Esophagus muscularis mucosa (tissue), 4 donors: ENCODE data around the gene IGF1R.

ENCODE experiments used
- EP300 ChIP-seq: sonication (generic); formaldehyde crosslinking; IDR thresholded peaks from one replicate; pipeline ENCODE4 v1.6.1; 2017; ENCODE audit warnings: antibody characterized with exemption
- POLR2A ChIP-seq: fragments of 450-650 bp; IDR thresholded peaks from one replicate; pipeline ENCODE4 v1.6.1; 2017; ENCODE audit warnings: antibody characterized with exemption, moderate library complexity, mild to moderate bottlenecking, low read depth
- POLR2AphosphoS5 ChIP-seq, 2 donors: sonication (generic); formaldehyde crosslinking; IDR thresholded peaks; one replicate each; pipeline ENCODE4 v1.6.1; 2017; ENCODE audit warnings: antibody characterized with exemption in 2 of 2
- TF ChIP-seq, protein P1 (sequence below), 3 experiments: fragments of 200-600 bp in 2 of 3; fragments of 450-650 bp in 1 of 3; sonication (generic) in 2 of 3; IDR thresholded peaks; one replicate each; pipeline ENCODE4 v1.5.1; 2017 to 2019; ENCODE audit warnings: antibody characterized with exemption in 3 of 3, mild to moderate bottlenecking in 2 of 3, moderate library complexity in 1 of 3

DNA sequence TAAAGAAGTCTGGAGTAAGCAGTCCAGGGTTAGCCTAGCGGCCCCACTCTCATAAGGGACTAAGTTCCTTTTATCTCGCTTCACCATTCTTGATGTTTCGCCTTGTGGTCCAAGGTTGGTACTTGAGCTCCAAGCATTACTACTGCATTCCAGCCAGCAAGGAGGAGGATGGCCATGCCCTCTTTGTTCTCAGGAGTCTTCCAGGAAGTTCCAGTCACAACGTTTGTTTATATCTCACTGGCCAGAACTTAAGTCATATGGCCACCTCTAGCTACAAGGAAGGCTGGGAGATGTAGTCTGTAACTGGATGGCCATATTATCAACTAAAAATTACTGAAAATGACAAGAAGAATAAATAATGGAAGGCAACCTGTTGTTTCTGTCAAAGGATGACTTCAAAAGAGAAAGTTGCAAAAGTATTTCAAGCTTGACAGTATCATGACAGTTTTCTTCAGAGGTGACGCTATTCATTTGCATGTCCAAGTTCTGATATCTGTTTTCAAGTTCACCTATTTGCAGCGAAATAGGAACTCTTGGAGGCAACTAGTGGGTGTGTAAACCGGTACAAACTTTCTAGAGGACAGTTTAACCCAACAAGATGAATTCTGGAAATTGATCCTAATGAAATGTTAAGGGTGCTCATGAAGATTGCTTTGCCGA is 240.6 kb downstream of the IGF1R start:
- TF ChIP-seq, protein P1, sequence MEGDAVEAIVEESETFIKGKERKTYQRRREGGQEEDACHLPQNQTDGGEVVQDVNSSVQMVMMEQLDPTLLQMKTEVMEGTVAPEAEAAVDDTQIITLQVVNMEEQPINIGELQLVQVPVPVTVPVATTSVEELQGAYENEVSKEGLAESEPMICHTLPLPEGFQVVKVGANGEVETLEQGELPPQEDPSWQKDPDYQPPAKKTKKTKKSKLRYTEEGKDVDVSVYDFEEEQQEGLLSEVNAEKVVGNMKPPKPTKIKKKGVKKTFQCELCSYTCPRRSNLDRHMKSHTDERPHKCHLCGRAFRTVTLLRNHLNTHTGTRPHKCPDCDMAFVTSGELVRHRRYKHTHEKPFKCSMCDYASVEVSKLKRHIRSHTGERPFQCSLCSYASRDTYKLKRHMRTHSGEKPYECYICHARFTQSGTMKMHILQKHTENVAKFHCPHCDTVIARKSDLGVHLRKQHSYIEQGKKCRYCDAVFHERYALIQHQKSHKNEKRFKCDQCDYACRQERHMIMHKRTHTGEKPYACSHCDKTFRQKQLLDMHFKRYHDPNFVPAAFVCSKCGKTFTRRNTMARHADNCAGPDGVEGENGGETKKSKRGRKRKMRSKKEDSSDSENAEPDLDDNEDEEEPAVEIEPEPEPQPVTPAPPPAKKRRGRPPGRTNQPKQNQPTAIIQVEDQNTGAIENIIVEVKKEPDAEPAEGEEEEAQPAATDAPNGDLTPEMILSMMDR (IDR thresholded peaks at IDR 0.05) = no peak
- TF ChIP-seq POLR2A (no peak), POLR2AphosphoS5 (IDR thresholded peaks at IDR 0.05) (peak; percentile 9 to 35), EP300 (no peak)
